Lung (tissue), 12 donors: ENCODE measurements around the gene DIRAS1. TPM values are rescaled to one million over a fixed set of nuclear protein-coding genes. Genes with fewer than 3 reads are reported as not detected.

ENCODE experiments used
- ATAC-seq: fragments of 200-7000 bp; cut with Tn5 transposase; one replicate; pipeline ENCODE4 v1.9.1; 2020; ENCODE audit warnings: moderate number of reproducible peaks; ENCODE audit not compliant: insufficient read depth, low FRiP score
- DNase-seq, 3 donors: peaks; one replicate each; pipeline ENCODE4 v3.0.0-alpha.2; 2013 to 2017
- H3K27ac ChIP-seq, 2 donors: one replicate each; pipeline ENCODE4 v1.5.1; 2013; ENCODE audit warnings: mild to moderate bottlenecking in 2 of 2, moderate library complexity in 2 of 2, control low read depth in 1 of 2, inconsistent platforms in 1 of 2, low read depth in 1 of 2, low read length in 1 of 2
- H3K27me3 ChIP-seq, 3 donors: one replicate each; pipeline ENCODE4 v1.5.1; 2013; ENCODE audit warnings: low read length in 2 of 3; ENCODE audit not compliant: control insufficient read depth in 3 of 3, insufficient read depth in 3 of 3
- H3K36me3 ChIP-seq, 4 donors: one replicate each; pipeline ENCODE4 v1.5.1; 2013; ENCODE audit warnings: low read length in 4 of 4, mild to moderate bottlenecking in 1 of 4, moderate library complexity in 1 of 4; ENCODE audit not compliant: control insufficient read depth in 4 of 4, insufficient read depth in 4 of 4
- H3K4me1 ChIP-seq, 5 donors: one replicate each; pipeline ENCODE4 v1.5.1; 2013; ENCODE audit warnings: low read length in 5 of 5, mild to moderate bottlenecking in 2 of 5, moderate library complexity in 1 of 5; ENCODE audit not compliant: control insufficient read depth in 5 of 5, insufficient read depth in 5 of 5
- H3K4me3 ChIP-seq: one replicate; pipeline ENCODE4 v1.5.1; 2013; ENCODE audit warnings: mild to moderate bottlenecking, control low read depth, moderate library complexity
- H3K9ac ChIP-seq, 2 donors: one replicate each; pipeline ENCODE4 v1.5.1; 2013; ENCODE audit warnings: low read length in 2 of 2, control low read depth in 1 of 2; ENCODE audit not compliant: insufficient read depth in 1 of 2
- H3K9me3 ChIP-seq, 4 donors: one replicate each; pipeline ENCODE4 v1.5.1; 2013; ENCODE audit warnings: low read length in 3 of 4, mild to moderate bottlenecking in 1 of 4, moderate library complexity in 1 of 4; ENCODE audit not compliant: control insufficient read depth in 4 of 4, insufficient read depth in 3 of 4
- WGBS, 2 donors: extraction: QIAGEN DNeasy Blood & Tissue Kit; methylation state at CpG; one replicate each; pipeline ENCODE4 v1.1.7; 2013; 5-methylcytosine and 5-hydroxymethylcytosine counted together
- polyA plus RNA-seq, 2 donors: library from polyadenylated mRNA; stranded (reverse); fragments of 200-250 nt; gene quantifications; one replicate each; pipeline ENCODE4 v1.2.1, GENCODE V29; 2013
- total RNA-seq, 2 donors: library from RNA; depleted of rRNA in 1 of 2; stranded (reverse); fragments of >200 nt in 1 of 2; gene quantifications; one replicate each; pipeline ENCODE4 v1.2.1, GENCODE V29; 2014 to 2021
- TF ChIP-seq, protein P1 (sequence below): IDR thresholded peaks from 2 replicates; pipeline ENCODE4 v1.5.1; 2012; ENCODE audit warnings: mild to moderate bottlenecking; ENCODE audit errors: control extremely low read depth, extremely low read depth
- donor health status: control.
- donor health status: control.
- donor health status: Bipolar disorder and iron deficiency.
- donor health status: healthy.
- donor health status: DM: yes; HTN: yes; CAD: no.

The DIRAS1 gene
- total and polyA plus RNA-seq, 4 donors: 0.37 to 1.2 (median 0.58) TPM

DNA sequence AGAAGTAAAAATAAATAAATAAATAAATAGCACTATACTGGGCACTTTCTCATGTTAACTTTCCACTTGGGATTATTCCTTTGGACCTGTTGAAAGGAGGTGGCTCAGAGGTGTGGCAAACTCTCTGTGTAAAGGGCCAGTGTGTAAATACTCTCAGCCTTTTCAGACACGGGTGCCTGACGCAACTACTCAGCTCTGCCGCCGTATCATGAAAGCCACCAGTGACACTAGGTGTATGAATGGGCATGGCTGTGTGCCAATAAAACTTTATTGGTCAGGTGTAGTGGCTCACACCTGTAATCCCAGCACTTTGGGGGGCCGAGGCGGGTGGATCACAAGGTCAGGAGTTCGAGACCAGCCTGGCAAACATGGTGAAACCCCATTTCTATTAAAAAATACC is 38.8 kb upstream of the DIRAS1 start:
- ATAC-seq (no peak), DNase-seq (no peak)
- H3K27me3 ChIP-seq: no peaks in the 10 kb centered on the region
- TF ChIP-seq, protein P1, sequence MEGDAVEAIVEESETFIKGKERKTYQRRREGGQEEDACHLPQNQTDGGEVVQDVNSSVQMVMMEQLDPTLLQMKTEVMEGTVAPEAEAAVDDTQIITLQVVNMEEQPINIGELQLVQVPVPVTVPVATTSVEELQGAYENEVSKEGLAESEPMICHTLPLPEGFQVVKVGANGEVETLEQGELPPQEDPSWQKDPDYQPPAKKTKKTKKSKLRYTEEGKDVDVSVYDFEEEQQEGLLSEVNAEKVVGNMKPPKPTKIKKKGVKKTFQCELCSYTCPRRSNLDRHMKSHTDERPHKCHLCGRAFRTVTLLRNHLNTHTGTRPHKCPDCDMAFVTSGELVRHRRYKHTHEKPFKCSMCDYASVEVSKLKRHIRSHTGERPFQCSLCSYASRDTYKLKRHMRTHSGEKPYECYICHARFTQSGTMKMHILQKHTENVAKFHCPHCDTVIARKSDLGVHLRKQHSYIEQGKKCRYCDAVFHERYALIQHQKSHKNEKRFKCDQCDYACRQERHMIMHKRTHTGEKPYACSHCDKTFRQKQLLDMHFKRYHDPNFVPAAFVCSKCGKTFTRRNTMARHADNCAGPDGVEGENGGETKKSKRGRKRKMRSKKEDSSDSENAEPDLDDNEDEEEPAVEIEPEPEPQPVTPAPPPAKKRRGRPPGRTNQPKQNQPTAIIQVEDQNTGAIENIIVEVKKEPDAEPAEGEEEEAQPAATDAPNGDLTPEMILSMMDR: no peak
- 81 to 86% methylated on average over 7 of the region's 7 CpGs for whole genome bisulfite sequencing, 2 donors
- peaks cover 6 to 69% (median 9%) of the 10 kb centered on the region in 4 donors for H3K36me3 ChIP-seq
- H3K9ac ChIP-seq: no peak overlapping the region
- no peaks in the 10 kb centered on the region for H3K4me1 ChIP-seq
- no peak overlapping the region for H3K4me3 ChIP-seq
- H3K27ac ChIP-seq: no peak overlapping the region
- peaks cover 0 to 3% (median 0%) of the 10 kb centered on the region in 4 donors for H3K9me3 ChIP-seq

DNA sequence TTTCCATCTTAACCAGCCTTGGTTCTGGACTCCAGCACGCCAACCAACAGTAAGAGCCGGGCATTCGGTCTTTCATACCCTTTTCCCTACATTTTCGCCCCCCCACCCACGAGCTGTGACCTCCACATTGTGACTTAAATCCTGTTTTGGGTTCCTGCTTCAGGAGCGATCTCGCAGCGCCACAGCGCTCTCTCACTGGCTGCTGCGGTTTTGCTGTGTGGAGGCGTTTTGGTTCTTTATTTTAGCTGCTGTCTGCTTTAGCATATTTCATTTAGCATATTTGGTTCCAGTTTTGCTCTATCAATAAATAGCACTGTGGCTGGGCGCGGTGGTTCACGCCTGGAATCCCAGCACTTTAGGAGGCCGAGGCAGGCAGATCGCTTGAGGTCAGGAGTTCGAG is 38.2 kb upstream of the DIRAS1 start:
- no peaks in the 10 kb centered on the region for H3K4me1 ChIP-seq
- no peak for DNase-seq
- 91 to 96% methylated on average over 17 of the region's 17 CpGs for WGBS, 2 donors

DNA sequence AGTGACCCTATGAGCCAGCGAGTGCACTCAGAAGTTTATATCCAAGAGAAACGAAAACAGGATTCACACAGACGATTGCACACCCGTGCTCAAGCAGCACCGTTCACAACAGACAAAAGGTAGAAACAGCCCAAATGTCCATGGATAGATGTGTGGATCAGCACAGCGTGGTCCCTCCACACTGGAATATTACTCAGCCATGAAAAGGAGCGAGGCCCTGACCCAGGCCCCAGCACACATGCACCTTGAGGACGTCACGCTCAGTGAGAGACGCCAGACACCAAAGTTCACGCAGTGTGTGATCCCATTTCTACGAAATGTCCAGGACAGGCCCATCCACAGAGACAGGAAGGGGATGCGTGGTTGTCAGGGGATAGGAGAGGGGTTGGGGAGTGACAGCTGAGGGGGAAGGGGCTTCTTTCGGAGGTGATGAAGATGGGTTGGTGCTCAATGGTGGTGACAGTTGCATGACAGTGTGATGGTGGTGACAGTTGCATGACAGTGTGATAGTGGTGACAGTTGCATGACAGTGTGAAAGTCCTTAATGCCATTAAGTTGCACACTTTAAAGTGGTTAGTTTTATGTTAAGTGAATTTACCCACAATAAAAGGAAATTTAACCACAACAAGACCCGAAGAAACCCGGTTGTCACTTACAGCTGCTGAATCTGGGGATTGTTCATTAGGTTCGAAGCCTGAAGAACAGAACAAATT is 37.6 kb upstream of the DIRAS1 start:
- H3K9me3 ChIP-seq: peaks cover 0 to 5% (median 0%) of the 10 kb centered on the region in 4 donors
- no peak for DNase-seq
- H3K36me3 ChIP-seq: peaks cover 7 to 74% (median 13%) of the 10 kb centered on the region in 4 donors
- no peaks in the 10 kb centered on the region for H3K4me1 ChIP-seq
- no peak for ATAC-seq
- WGBS, 2 donors: 93 to 96% methylated on average over 17 of the region's 17 CpGs
- H3K27ac ChIP-seq: no peak overlapping the region
- H3K9ac ChIP-seq: no peak overlapping the region
- TF ChIP-seq, protein P1: no peak
- no peaks in the 10 kb centered on the region for H3K27me3 ChIP-seq
- no peak overlapping the region for H3K4me3 ChIP-seq

More for the DNA sequence above, 38.2 kb upstream of the DIRAS1 start:
- Histone ChIP-seq H3K36me3 (peaks cover 6 to 72% (median 13%) of the 10 kb centered on the region in 4 donors), H3K27me3 (no peaks in the 10 kb centered on the region), H3K4me3 (no peak overlapping the region), H3K9ac (no peak overlapping the region), H3K9me3 (peaks cover 0 to 5% (median 0%) of the 10 kb centered on the region in 4 donors), H3K27ac (no peak overlapping the region)
- ATAC-seq: no peak
- TF ChIP-seq, protein P1: no peak
